Endothelial cell of umbilical vein (primary cell): ENCODE measurements around the gene ANKRD49. TPM values are rescaled to one million over a fixed set of nuclear protein-coding genes. Genes with fewer than 3 reads are reported as not detected.

Experiments
- BruUV-seq: library from RNA; stranded (reverse); fragments of 400-500 nt; replicated peaks from 2 replicates; lab custom pipeline; 2021; lab: Mats Ljungman, UMichigan
- CTCF ChIA-PET: fragments of 300-600, 350-600 bp; sonication (Branson Sonifier 250); formaldehyde crosslinking; loops from one replicate; lab custom pipeline; 2021; ENCODE audit warnings: antibody characterized with exemption, inconsistent platforms; lab: Charles Lee
- POLR2A ChIA-PET: fragments of 300-600, 350-600 bp; sonication (Branson Sonifier 250); formaldehyde crosslinking; loops from one replicate; lab custom pipeline; 2021; ENCODE audit warnings: antibody characterized with exemption, inconsistent platforms; lab: Charles Lee
- DNase-seq: peaks from one replicate; pipeline ENCODE4 v3.0.0-alpha.2; 2011; ENCODE audit warnings: low read depth, low spot score
- FAIRE-seq: peaks from 2 replicates; lab custom pipeline; 2011; peaks lifted over from hg19 to GRCh38; lab: Jason Lieb, UNC
- H2AFZ ChIP-seq: 2 replicates; pipeline ENCODE4 v1.6.0; 2012; ENCODE audit warnings: low read depth, low read length, control low read depth, inconsistent platforms
- H3K27ac ChIP-seq: 2 replicates; pipeline ENCODE4 v1.5.1; 2011; ENCODE audit warnings: low read depth, mild to moderate bottlenecking, control low read depth, low read length, moderate library complexity; ENCODE audit not compliant: insufficient read depth
- H3K27me3 ChIP-seq, 2 experiments: 2 replicates each; pipeline versions ENCODE4 v1.6.0 to v1.6.1; 2011; ENCODE audit warnings: low read length in 2 of 2, mixed read lengths in 1 of 2; ENCODE audit not compliant: control insufficient read depth in 2 of 2, insufficient read depth in 2 of 2
- H3K36me3 ChIP-seq, 2 experiments: 2 replicates in 1 of 2; 3 replicates in 1 of 2; pipeline ENCODE4 v1.5.1; 2011; ENCODE audit warnings: low read length in 2 of 2, mild to moderate bottlenecking in 1 of 2, moderate library complexity in 1 of 2; ENCODE audit not compliant: control insufficient read depth in 2 of 2, insufficient read depth in 2 of 2; ENCODE audit errors: extremely low read depth in 1 of 2
- H3K4me1 ChIP-seq: 3 replicates; pipeline ENCODE4 v1.5.1; 2011; ENCODE audit warnings: mild to moderate bottlenecking, low read length; ENCODE audit not compliant: control insufficient read depth, insufficient read depth; ENCODE audit errors: extremely low read depth
- H3K4me2 ChIP-seq: 2 replicates; pipeline ENCODE4 v1.6.1; 2011; ENCODE audit warnings: low read length, control low read depth, mixed read lengths; ENCODE audit not compliant: insufficient read depth
- H3K4me3 ChIP-seq, 3 experiments: fragments of 200-600 bp in 1 of 3; sonication (generic), shearing (Covaris generic) in 1 of 3; replicated peaks in 1 of 3; 2 replicates each; pipeline ENCODE4 v1.5.1; 2011 to 2016; ENCODE audit warnings: control low read depth in 3 of 3, low read length in 3 of 3, mild to moderate bottlenecking in 2 of 3, inconsistent platforms in 1 of 3, low read depth in 1 of 3, moderate library complexity in 1 of 3; ENCODE audit not compliant: insufficient read depth in 1 of 3
- H3K79me2 ChIP-seq: 2 replicates; pipeline ENCODE4 v1.6.0; 2012; ENCODE audit warnings: low read length, inconsistent platforms; ENCODE audit not compliant: control insufficient read depth, insufficient read depth
- H3K9ac ChIP-seq: replicated peaks from 2 replicates; pipeline ENCODE3; 2011; ENCODE audit warnings: low read length, control low read depth; ENCODE audit not compliant: insufficient read depth; ENCODE audit errors: extremely low read depth
- H3K9me1 ChIP-seq: replicated peaks from 3 replicates; pipeline ENCODE4 v1.6.0; 2011; ENCODE audit warnings: mild to moderate bottlenecking, low read length; ENCODE audit not compliant: control insufficient read depth, insufficient read depth; ENCODE audit errors: extremely low read depth
- H3K9me3 ChIP-seq: replicated peaks from 2 replicates; pipeline ENCODE4 v1.5.1; 2012; ENCODE audit warnings: low read length, inconsistent platforms; ENCODE audit not compliant: control insufficient read depth, insufficient read depth
- H4K20me1 ChIP-seq: replicated peaks from 2 replicates; pipeline ENCODE3; 2011; ENCODE audit warnings: mild to moderate bottlenecking, low read length; ENCODE audit not compliant: control insufficient read depth, insufficient read depth; ENCODE audit errors: extremely low read depth
- CTCF ChIP-seq, 2 donors: IDR thresholded peaks; 1 replicate in 1 of 2; 2 replicates in 1 of 2; pipeline ENCODE4 v1.5.1; 2011; ENCODE audit warnings: low read length in 2 of 2, mild to moderate bottlenecking in 2 of 2, moderate library complexity in 2 of 2, control low read depth in 1 of 2, inconsistent platforms in 1 of 2, low read depth in 1 of 2; ENCODE audit not compliant: insufficient read depth in 1 of 2; ENCODE audit errors: extremely low read depth in 1 of 2
- EZH2 ChIP-seq: IDR thresholded peaks from 2 replicates; pipeline ENCODE4 v1.6.1; 2012; ENCODE audit warnings: borderline replicate concordance, low read depth, mild to moderate bottlenecking, moderate library complexity, low read length, inconsistent platforms; ENCODE audit not compliant: severe bottlenecking
- FOS ChIP-seq: IDR thresholded peaks from 2 replicates; pipeline ENCODE4 v1.6.1; 2011; ENCODE audit warnings: mild to moderate bottlenecking, low read length, moderate library complexity, borderline replicate concordance; ENCODE audit not compliant: insufficient read depth
- GATA2 ChIP-seq: IDR thresholded peaks from 2 replicates; pipeline ENCODE4 v1.7.0; 2011; ENCODE audit warnings: low read depth, mild to moderate bottlenecking, moderate library complexity, mixed read lengths, low read length; ENCODE audit not compliant: insufficient read length, insufficient read depth
- JUN ChIP-seq: IDR thresholded peaks from 2 replicates; pipeline ENCODE4 v1.6.1; 2011; ENCODE audit warnings: borderline replicate concordance, low read depth; ENCODE audit not compliant: insufficient read length, insufficient read depth
- MAX ChIP-seq: IDR thresholded peaks from 2 replicates; pipeline ENCODE4 v1.6.1; 2011; ENCODE audit not compliant: insufficient read depth, insufficient read length
- MYC ChIP-seq: IDR thresholded peaks from one replicate; pipeline ENCODE4 v1.6.1; 2011; ENCODE audit warnings: mild to moderate bottlenecking, low read depth, low read length
- POLR2A ChIP-seq: IDR thresholded peaks from 2 replicates; pipeline ENCODE4 v1.6.1; 2012; ENCODE audit warnings: low read depth, mild to moderate bottlenecking, control low read depth, low read length
- POLR2AphosphoS5 ChIP-seq: IDR thresholded peaks from 2 replicates; pipeline ENCODE4 v1.6.1; 2012; ENCODE audit warnings: low read depth, mild to moderate bottlenecking, control low read depth, low read length, moderate library complexity; ENCODE audit not compliant: insufficient read depth
- dilution Hi-C: fragments of 300-500 bp; cut with MboI; formaldehyde crosslinking; loops from one replicate; pipeline ENCODE4 v1.15.0; 2019; ENCODE audit warnings: low sequenced_read_pairs; ENCODE audit not compliant: extremely low pct_ligation_motif_present
- intact Hi-C: fragments of 100-400 bp; cut with micrococcal nuclease; formaldehyde crosslinking; loops from one replicate; pipeline ENCODE4 v1.10.0; 2022
- polyA plus RNA-seq, 4 experiments: library from polyadenylated mRNA; depleted of rRNA in 3 of 4; stranded (reverse) in 3 of 4; unstranded in 1 of 4; fragments of >200 nt; gene quantifications; 2 replicates each; pipeline versions ENCODE4 v1.2.1 to v1.2.3, GENCODE V29; 2011 to 2012; ENCODE audit warnings: missing spikeins in 1 of 4
- total RNA-seq: library from RNA; stranded (reverse); gene quantifications from 2 replicates; pipeline ENCODE4 v1.2.3, GENCODE V29; 2021

Gene ANKRD49
- total and polyA plus RNA-seq, 2 donors (not counting 3 experiments of a cell fraction or from before 2014, with no cell fraction given) = 6.0 to 7.6 TPM

- no TSS peak for BruUV-seq
- Histone ChIP-seq H3K27ac (no peak overlapping the region), H2AFZ (no peak overlapping the region), H3K9me3 (no peaks in the 10 kb centered on the region), H3K9ac (no peak overlapping the region), H3K4me3 (no peak overlapping the region), H3K4me2 (no peak overlapping the region), H3K9me1 (no peaks in the 10 kb centered on the region), H3K27me3 (peaks cover 0 to 14% of the 10 kb centered on the region in 2 experiments), H3K36me3 (no peaks in the 10 kb centered on the region), H4K20me1 (no peaks in the 10 kb centered on the region), H3K79me2 (no peaks in the 10 kb centered on the region), H3K4me1 (peaks cover under 1% of the 10 kb centered on the region)
- POLR2A ChIA-PET = no interaction called here
- CTCF ChIA-PET = interaction anchor here (1.2 to 3.3 kb wide), 6 partner anchors 10 to 612 kb away, joined by 3 to 22 read pairs (median 8); no protein-coding TSS in a partner anchor
- dilution Hi-C loops = no loop called here
- FAIRE-seq (no peak), DNase-seq (no peak)
- intact Hi-C loops = no loop called here
- no peak for TF ChIP-seq MAX
- no peak for TF ChIP-seq POLR2A
- no peak for TF ChIP-seq FOS
- no peak for TF ChIP-seq POLR2AphosphoS5
- no peak for TF ChIP-seq JUN
- no peak for TF ChIP-seq CTCF (IDR thresholded peaks at IDR 0.05; ENCODE audit: extremely low read depth in 1 of 2, insufficient read depth in 1 of 2, low read depth in 1 of 2, low read length in 2 of 2)
- no peak for TF ChIP-seq EZH2
- no peak for TF ChIP-seq GATA2
- no peak for TF ChIP-seq MYC
These were observed 13.7 kb downstream of the ANKRD49 start for GRCh38 chr11:94507485-94507884.
